Activated T-helper 2 cell treated with anti-CD3 and anti-CD28 coated beads, Interferon-gamma antibody, Interleukin-2, Interleukin-4, amounts not matched to agents 10 μg/mL and 5 μg/mL and 100 μg/mL, durations not matched to agents 14 hours and 24 hours and 36 hours (primary cell): ENCODE results near the gene DES. TPM values are rescaled to one million over a fixed set of nuclear protein-coding genes. Genes with fewer than 3 reads are reported as not detected.

Source experiments
- DNase-seq: peaks from one replicate; pipeline ENCODE4 v3.0.0; 2021; ENCODE audit warnings: low spot score
- H3K27ac Mint-ChIP-seq: one replicate; pipeline ENCODE4 v1.8.0; 2021; ENCODE audit warnings: mixed read lengths
- H3K27me3 Mint-ChIP-seq: one replicate; pipeline ENCODE4 v1.8.0; 2021; ENCODE audit warnings: low read depth, mixed read lengths
- H3K36me3 Mint-ChIP-seq: one replicate; pipeline ENCODE4 v1.8.0; 2021; ENCODE audit warnings: low read depth, mixed read lengths
- H3K4me1 Mint-ChIP-seq: one replicate; pipeline ENCODE4 v1.8.0; 2021; ENCODE audit warnings: low read depth, mixed read lengths
- H3K4me3 Mint-ChIP-seq: one replicate; pipeline ENCODE4 v1.8.0; 2021; ENCODE audit warnings: low read depth, mild to moderate bottlenecking, moderate library complexity, mixed read lengths
- H3K9me3 Mint-ChIP-seq: one replicate; pipeline ENCODE4 v1.8.0; 2021; ENCODE audit warnings: mixed read lengths
- intact Hi-C: fragments of 100-400 bp; cut with micrococcal nuclease; formaldehyde crosslinking; loops from one replicate; pipeline ENCODE4 v1.15.1; 2023
- total RNA-seq: library from RNA; stranded (reverse); gene quantifications from 2 replicates; pipeline ENCODE4 v1.2.3, GENCODE V29; 2022

The DES gene
- total RNA-seq, 1 donor from 2014 or later, result not detected

GRCh38 chr2:219440388-219441256 is 22.4 kb downstream of the DES start:
- no peak for DNase-seq
- H3K36me3 Mint-ChIP-seq, result no peaks in the 10 kb centered on the region
- no peak overlapping the region for H3K27ac Mint-ChIP-seq
- peaks cover 11% of the 10 kb centered on the region for H3K4me1 Mint-ChIP-seq
- H3K4me3 Mint-ChIP-seq, result peak overlapping the region; percentile 67
- intact Hi-C loops, result no loop called here
- peaks cover 46% of the 10 kb centered on the region for H3K27me3 Mint-ChIP-seq
- no peaks in the 10 kb centered on the region for H3K9me3 Mint-ChIP-seq

GRCh38 chr2:219441451-219442255 is 23.5 kb downstream of the DES start:
- Mint-ChIP-seq H3K27ac (no peak overlapping the region), H3K4me1 (peaks cover 11% of the 10 kb centered on the region), H3K9me3 (no peaks in the 10 kb centered on the region), H3K27me3 (peaks cover 43% of the 10 kb centered on the region), H3K36me3 (no peaks in the 10 kb centered on the region), H3K4me3 (peak overlapping the region; percentile 67)
- DNase-seq, result no peak
- intact Hi-C loops, result no loop called here

- no peaks in the 10 kb centered on the region for H3K9me3 Mint-ChIP-seq
- H3K4me3 Mint-ChIP-seq, result peak overlapping the region; percentile 56
- H3K27ac Mint-ChIP-seq, result no peak overlapping the region
- intact Hi-C loops, result no loop called here
- DNase-seq, result no peak
- peaks cover 43% of the 10 kb centered on the region for H3K27me3 Mint-ChIP-seq
- H3K4me1 Mint-ChIP-seq, result peaks cover 11% of the 10 kb centered on the region
- H3K36me3 Mint-ChIP-seq, result no peaks in the 10 kb centered on the region
Observed at GRCh38 chr2:219442256-219443015, 24.3 kb downstream of the DES start.

- H3K9me3 Mint-ChIP-seq, result no peaks in the 10 kb centered on the region
- H3K27me3 Mint-ChIP-seq, result peaks cover 43% of the 10 kb centered on the region
- no peak overlapping the region for H3K27ac Mint-ChIP-seq
- H3K36me3 Mint-ChIP-seq, result no peaks in the 10 kb centered on the region
- DNase-seq, result no peak
- peak overlapping the region; percentile 56 for H3K4me3 Mint-ChIP-seq
- intact Hi-C loops, result no loop called here
- H3K4me1 Mint-ChIP-seq, result peaks cover 11% of the 10 kb centered on the region
Observed at GRCh38 chr2:219443016-219443696, 25.0 kb downstream of the DES start.

- intact Hi-C loops, result no loop called here
- Mint-ChIP-seq H3K27me3 (peaks cover 43% of the 10 kb centered on the region), H3K27ac (no peak overlapping the region), H3K4me1 (peaks cover 11% of the 10 kb centered on the region), H3K36me3 (no peaks in the 10 kb centered on the region), H3K4me3 (no peak overlapping the region), H3K9me3 (no peaks in the 10 kb centered on the region)
- no peak for DNase-seq
Observed at GRCh38 chr2:219443697-219444023, 25.5 kb downstream of the DES start.

GRCh38 chr2:219444566-219445091 is 26.5 kb downstream of the DES start:
- H3K27me3 Mint-ChIP-seq, result peaks cover 49% of the 10 kb centered on the region
- no peaks in the 10 kb centered on the region for H3K9me3 Mint-ChIP-seq
- DNase-seq, result no peak
- H3K27ac Mint-ChIP-seq, result no peak overlapping the region
- intact Hi-C loops, result no loop called here
- peaks cover 11% of the 10 kb centered on the region for H3K4me1 Mint-ChIP-seq
- H3K4me3 Mint-ChIP-seq, result no peak overlapping the region
- H3K36me3 Mint-ChIP-seq, result no peaks in the 10 kb centered on the region

- Mint-ChIP-seq H3K4me1 (peaks cover 11% of the 10 kb centered on the region), H3K27me3 (peaks cover 51% of the 10 kb centered on the region), H3K9me3 (no peaks in the 10 kb centered on the region), H3K27ac (no peak overlapping the region), H3K4me3 (no peak overlapping the region), H3K36me3 (no peaks in the 10 kb centered on the region)
- intact Hi-C loops, result no loop called here
- DNase-seq, result no peak
Observed at GRCh38 chr2:219445220-219445640, 27.1 kb downstream of the DES start.

- H3K4me3 Mint-ChIP-seq, result no peak overlapping the region
- intact Hi-C loops, result no loop called here
- peaks cover 8% of the 10 kb centered on the region for H3K4me1 Mint-ChIP-seq
- no peaks in the 10 kb centered on the region for H3K9me3 Mint-ChIP-seq
- peaks cover 53% of the 10 kb centered on the region for H3K27me3 Mint-ChIP-seq
- DNase-seq, result no peak
- no peak overlapping the region for H3K27ac Mint-ChIP-seq
- no peaks in the 10 kb centered on the region for H3K36me3 Mint-ChIP-seq
Observed at GRCh38 chr2:219446101-219446504, 27.9 kb downstream of the DES start.

- Mint-ChIP-seq H3K27me3 (peaks cover 48% of the 10 kb centered on the region), H3K36me3 (no peaks in the 10 kb centered on the region), H3K9me3 (no peaks in the 10 kb centered on the region), H3K4me3 (no peak overlapping the region), H3K4me1 (peaks cover 4% of the 10 kb centered on the region), H3K27ac (no peak overlapping the region)
- no peak for DNase-seq
- intact Hi-C loops, result no loop called here
Observed at GRCh38 chr2:219446689-219447088, 28.5 kb downstream of the DES start.

GRCh38 chr2:219447242-219448098 is 29.3 kb downstream of the DES start:
- intact Hi-C loops, result no loop called here
- H3K4me1 Mint-ChIP-seq, result peaks cover 4% of the 10 kb centered on the region
- no peaks in the 10 kb centered on the region for H3K36me3 Mint-ChIP-seq
- no peaks in the 10 kb centered on the region for H3K9me3 Mint-ChIP-seq
- H3K27ac Mint-ChIP-seq, result no peak overlapping the region
- peaks cover 46% of the 10 kb centered on the region for H3K27me3 Mint-ChIP-seq
- no peak for DNase-seq
- no peak overlapping the region for H3K4me3 Mint-ChIP-seq

GRCh38 chr2:219448099-219448775 is 30.1 kb downstream of the DES start:
- Mint-ChIP-seq H3K4me3 (no peak overlapping the region), H3K9me3 (no peaks in the 10 kb centered on the region), H3K4me1 (no peaks in the 10 kb centered on the region), H3K36me3 (no peaks in the 10 kb centered on the region), H3K27me3 (peaks cover 38% of the 10 kb centered on the region), H3K27ac (no peak overlapping the region)
- intact Hi-C loops, result no loop called here
- no peak for DNase-seq
